H9 (cell line): Measurements from ENCODE around the gene C1orf74. TPM values are rescaled to one million over a fixed set of nuclear protein-coding genes. Genes with fewer than 3 reads are reported as not detected.

Source experiments
- DNase-seq: peaks from one replicate; pipeline ENCODE4 v3.0.0-alpha.2; 2017
- H2AFZ ChIP-seq: one replicate; pipeline ENCODE4 v1.6.1; 2013; ENCODE audit warnings: mild to moderate bottlenecking, low read length, control low read depth, moderate library complexity
- H2AK5ac ChIP-seq: 2 replicates; pipeline ENCODE4 v1.6.1; 2013; ENCODE audit warnings: low read length, control low read depth, mixed read lengths; ENCODE audit not compliant: insufficient read length
- H2BK120ac ChIP-seq: one replicate; pipeline ENCODE4 v1.6.1; 2013; ENCODE audit warnings: low read depth, mild to moderate bottlenecking, low read length, control low read depth, inconsistent platforms; ENCODE audit not compliant: poor library complexity, severe bottlenecking
- H2BK12ac ChIP-seq: 2 replicates; pipeline ENCODE4 v1.6.1; 2013; ENCODE audit warnings: low read length, control low read depth, mixed read lengths, low read depth; ENCODE audit not compliant: insufficient read length
- H2BK15ac ChIP-seq: 2 replicates; pipeline ENCODE4 v1.6.1; 2013; ENCODE audit warnings: low read depth, low read length, control low read depth
- H2BK20ac ChIP-seq: one replicate; pipeline ENCODE4 v1.6.1; 2013; ENCODE audit warnings: low read depth, mild to moderate bottlenecking, low read length, control low read depth, inconsistent platforms; ENCODE audit not compliant: poor library complexity, severe bottlenecking
- H2BK5ac ChIP-seq: 2 replicates; pipeline ENCODE4 v1.6.1; 2013; ENCODE audit warnings: low read length, control low read depth, mixed read lengths; ENCODE audit not compliant: insufficient read length
- H3K14ac ChIP-seq: 2 replicates; pipeline ENCODE4 v1.6.1; 2013; ENCODE audit warnings: low read length, control low read depth; ENCODE audit not compliant: insufficient read depth
- H3K18ac ChIP-seq: 2 replicates; pipeline ENCODE4 v1.6.1; 2013; ENCODE audit warnings: low read depth, mild to moderate bottlenecking, mixed read lengths, low read length, control low read depth; ENCODE audit not compliant: insufficient read length
- H3K23ac ChIP-seq: 2 replicates; pipeline ENCODE4 v1.6.1; 2013; ENCODE audit warnings: low read length, control low read depth, mixed read lengths, low read depth; ENCODE audit not compliant: insufficient read length
- H3K23me2 ChIP-seq: 2 replicates; pipeline ENCODE4 v1.6.1; 2013; ENCODE audit warnings: low read depth, mild to moderate bottlenecking, mixed read lengths, low read length, control low read depth; ENCODE audit not compliant: insufficient read length, poor library complexity, severe bottlenecking
- H3K27ac ChIP-seq: 2 replicates; pipeline ENCODE4 v1.5.1; 2013; ENCODE audit warnings: low read length, control low read depth, mixed read lengths, low read depth; ENCODE audit not compliant: insufficient read length
- H3K27me3 ChIP-seq: 2 replicates; pipeline ENCODE4 v1.6.1; 2013; ENCODE audit warnings: low read length, control low read depth, inconsistent platforms; ENCODE audit not compliant: insufficient read depth
- H3K4ac ChIP-seq: 2 replicates; pipeline ENCODE4 v1.6.1; 2013; ENCODE audit warnings: low read depth, mild to moderate bottlenecking, control low read depth, inconsistent platforms, low read length, moderate library complexity
- H3K4me1 ChIP-seq: 2 replicates; pipeline ENCODE4 v1.6.1; 2013; ENCODE audit warnings: low read length, control low read depth, inconsistent platforms; ENCODE audit not compliant: insufficient read depth
- H3K4me2 ChIP-seq: 2 replicates; pipeline ENCODE4 v1.6.1; 2013; ENCODE audit warnings: low read length, control low read depth, mixed read lengths; ENCODE audit not compliant: insufficient read length, insufficient read depth
- H3K56ac ChIP-seq: 2 replicates; pipeline ENCODE4 v1.6.1; 2013; ENCODE audit warnings: low read depth, mild to moderate bottlenecking, mixed read lengths, low read length, control low read depth; ENCODE audit not compliant: insufficient read length
- H3K79me1 ChIP-seq: 2 replicates; pipeline ENCODE4 v1.6.1; 2013; ENCODE audit warnings: low read depth, mild to moderate bottlenecking, moderate library complexity, low read length, control low read depth, inconsistent platforms; ENCODE audit not compliant: insufficient read depth, poor library complexity, severe bottlenecking
- H3K79me2 ChIP-seq: 2 replicates; pipeline ENCODE4 v1.6.1; 2013; ENCODE audit warnings: low read length, control low read depth, inconsistent platforms; ENCODE audit not compliant: insufficient read depth
- H3K9ac ChIP-seq: 2 replicates; pipeline ENCODE4 v1.6.1; 2013; ENCODE audit warnings: low read length, control low read depth, mixed read lengths; ENCODE audit not compliant: insufficient read length; ENCODE audit errors: extremely low read depth
- H3K9me3 ChIP-seq: one replicate; pipeline ENCODE4 v1.6.1; 2013; ENCODE audit warnings: low read depth, low read length, inconsistent platforms; ENCODE audit not compliant: control insufficient read depth
- H3T11ph ChIP-seq: one replicate; pipeline ENCODE4 v1.6.1; 2013; ENCODE audit warnings: mild to moderate bottlenecking, low read length, control low read depth, inconsistent platforms
- H4K20me1 ChIP-seq: one replicate; pipeline ENCODE4 v1.6.1; 2013; ENCODE audit not compliant: control insufficient read depth, insufficient read length, insufficient read depth
- H4K5ac ChIP-seq: 2 replicates; pipeline ENCODE4 v1.6.1; 2013; ENCODE audit warnings: low read depth, mild to moderate bottlenecking, mixed read lengths, low read length, control low read depth; ENCODE audit not compliant: insufficient read length
- H4K8ac ChIP-seq: replicated peaks from 2 replicates; pipeline ENCODE4 v1.6.1; 2013; ENCODE audit warnings: low read length, control low read depth, mixed read lengths, low read depth; ENCODE audit not compliant: insufficient read length
- H4K91ac ChIP-seq: 2 replicates; pipeline ENCODE4 v1.6.1; 2013; ENCODE audit warnings: low read depth, mild to moderate bottlenecking, moderate library complexity, mixed read lengths, low read length, control low read depth; ENCODE audit not compliant: insufficient read length
- H3K27ac Mint-ChIP-seq, 3 experiments: 2 replicates in 2 of 3; 3 replicates in 1 of 3; pipeline ENCODE4 v1.8.0; 2020 to 2021; ENCODE audit warnings: mixed read lengths in 3 of 3, mild to moderate bottlenecking in 1 of 3, moderate library complexity in 1 of 3
- H3K27me3 Mint-ChIP-seq: 2 replicates; pipeline ENCODE4 v1.8.0; 2021; ENCODE audit warnings: low read depth, mild to moderate bottlenecking, moderate library complexity, mixed read lengths
- H3K36me3 Mint-ChIP-seq, 3 experiments: 2 replicates in 2 of 3; 3 replicates in 1 of 3; pipeline ENCODE4 v1.8.0; 2020 to 2021; ENCODE audit warnings: low read depth in 3 of 3, mixed read lengths in 3 of 3; ENCODE audit not compliant: insufficient read depth in 1 of 3
- H3K4me1 Mint-ChIP-seq, 2 experiments: 2 replicates each; pipeline ENCODE4 v1.8.0; 2020; ENCODE audit warnings: mixed read lengths in 2 of 2
- H3K4me3 Mint-ChIP-seq, 2 experiments: 2 replicates in 1 of 2; 3 replicates in 1 of 2; pipeline ENCODE4 v1.8.0; 2020 to 2021; ENCODE audit warnings: mild to moderate bottlenecking in 2 of 2, mixed read lengths in 2 of 2, moderate library complexity in 1 of 2
- H3K9me3 Mint-ChIP-seq, 2 experiments: 2 replicates in 1 of 2; 3 replicates in 1 of 2; pipeline ENCODE4 v1.8.0; 2020; ENCODE audit warnings: mild to moderate bottlenecking in 2 of 2, mixed read lengths in 2 of 2, moderate library complexity in 1 of 2
- WGBS: extraction: QIAGEN DNeasy Blood & Tissue Kit; methylation state at CpG from one replicate; pipeline ENCODE4 v1.1.7; 2013; ENCODE audit warnings: missing lambda C conversion rate, low lambda C conversion rate, mixed read lengths; ENCODE audit not compliant: insufficient read length; ENCODE audit errors: extremely low coverage; 5-methylcytosine and 5-hydroxymethylcytosine counted together
- total RNA-seq: library from RNA; stranded (reverse); gene quantifications from 2 replicates; pipeline ENCODE4 v1.2.1, GENCODE V29; 2021
- TF ChIP-seq, protein P1 (sequence below): fragments of 200-600 bp; sonication (generic); conservative IDR thresholded peaks from 3 replicates; pipeline ENCODE4 v1.8.0; 2021; ENCODE audit warnings: antibody characterized with exemption, mild to moderate bottlenecking

C1orf74 gene
- total RNA-seq, 1 experiment from 2014 or later, result 2.4 TPM

DNA sequence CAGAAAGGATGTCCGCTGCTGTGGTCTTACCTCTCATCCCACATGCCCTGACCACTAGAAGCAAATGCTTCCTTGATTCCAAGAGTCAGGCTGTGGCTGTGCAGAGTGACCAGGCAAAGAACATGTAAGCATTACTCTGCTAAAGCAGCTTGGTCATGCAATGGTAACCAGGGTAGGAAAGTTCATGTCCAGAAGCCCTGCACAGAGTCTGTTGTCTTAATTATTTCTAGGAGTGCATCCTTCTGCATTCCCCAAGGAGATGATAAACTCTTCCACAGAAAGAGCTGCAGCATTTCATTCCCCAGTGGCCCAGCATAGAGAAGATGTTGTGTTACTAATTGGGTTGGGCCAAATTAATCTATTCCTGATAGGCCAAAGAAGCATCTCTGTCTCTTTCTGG lies 33.3 kb upstream of the C1orf74 start:
- Histone ChIP-seq H3K9ac (no peak overlapping the region), H3K4me1 (no peaks in the 10 kb centered on the region), H3T11ph (no peak overlapping the region), H3K18ac (no peak overlapping the region), H3K4ac (no peak overlapping the region), H2BK120ac (no peak overlapping the region), H2BK15ac (no peak overlapping the region), H2BK5ac (no peak overlapping the region), H4K20me1 (no peaks in the 10 kb centered on the region), H3K79me2 (no peaks in the 10 kb centered on the region; the same call in 1 of the 2 replicates), H3K79me1 (no peaks in the 10 kb centered on the region), H3K23ac (no peak overlapping the region), H2BK20ac (no peak overlapping the region), H3K14ac (no peak overlapping the region), H2AFZ (no peak overlapping the region), H3K56ac (no peak overlapping the region), H2AK5ac (no peak overlapping the region), H4K91ac (no peak overlapping the region), H3K9me3 (no peaks in the 10 kb centered on the region), H3K4me2 (no peak overlapping the region), H4K8ac (no peak overlapping the region), H3K23me2 (no peaks in the 10 kb centered on the region), H4K5ac (no peak overlapping the region), H3K27ac (no peak overlapping the region), H3K27me3 (no peaks in the 10 kb centered on the region; the same call in 1 of the 2 replicates), H2BK12ac (no peak overlapping the region)
- H3K9me3 Mint-ChIP-seq, result no peaks in the 10 kb centered on the region
- TF ChIP-seq, protein P1, sequence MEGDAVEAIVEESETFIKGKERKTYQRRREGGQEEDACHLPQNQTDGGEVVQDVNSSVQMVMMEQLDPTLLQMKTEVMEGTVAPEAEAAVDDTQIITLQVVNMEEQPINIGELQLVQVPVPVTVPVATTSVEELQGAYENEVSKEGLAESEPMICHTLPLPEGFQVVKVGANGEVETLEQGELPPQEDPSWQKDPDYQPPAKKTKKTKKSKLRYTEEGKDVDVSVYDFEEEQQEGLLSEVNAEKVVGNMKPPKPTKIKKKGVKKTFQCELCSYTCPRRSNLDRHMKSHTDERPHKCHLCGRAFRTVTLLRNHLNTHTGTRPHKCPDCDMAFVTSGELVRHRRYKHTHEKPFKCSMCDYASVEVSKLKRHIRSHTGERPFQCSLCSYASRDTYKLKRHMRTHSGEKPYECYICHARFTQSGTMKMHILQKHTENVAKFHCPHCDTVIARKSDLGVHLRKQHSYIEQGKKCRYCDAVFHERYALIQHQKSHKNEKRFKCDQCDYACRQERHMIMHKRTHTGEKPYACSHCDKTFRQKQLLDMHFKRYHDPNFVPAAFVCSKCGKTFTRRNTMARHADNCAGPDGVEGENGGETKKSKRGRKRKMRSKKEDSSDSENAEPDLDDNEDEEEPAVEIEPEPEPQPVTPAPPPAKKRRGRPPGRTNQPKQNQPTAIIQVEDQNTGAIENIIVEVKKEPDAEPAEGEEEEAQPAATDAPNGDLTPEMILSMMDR, result no peak
- no peak overlapping the region for H3K4me3 Mint-ChIP-seq
- no CpG with 5 or more reads among the region's 1 CpG for WGBS
- no peak overlapping the region for H3K27ac Mint-ChIP-seq
- H3K36me3 Mint-ChIP-seq, result no peaks in the 10 kb centered on the region
- DNase-seq, result no peak
- peaks cover 7% of the 10 kb centered on the region in 2 experiments for H3K4me1 Mint-ChIP-seq
- H3K27me3 Mint-ChIP-seq, result peaks cover 28% of the 10 kb centered on the region
